Stimulated activated CD4-positive, alpha-beta T cell treated with anti-CD3 and anti-CD28 coated beads, Interleukin-15, amount 100 ng/mL, for 48 hours (primary cell): Measurements from ENCODE around the gene ARL13B.
"Not testable (repeated sequence)": the region's sequence is repeated elsewhere in the genome, so short reads cannot be mapped to it uniquely, and the experiment has no call there.

Experiments
- DNase-seq, 2 donors: peaks; one replicate each; pipeline ENCODE4 v3.0.0-alpha.2; 2020; ENCODE audit warnings: low read depth in 2 of 2

The ARL13B gene

GRCh38 chr3:94062513-94063404, 82.8 kb downstream of the ARL13B start, which contains the start of the genes DHFR2 and NSUN3:
DHFR2 (minus strand) TSS chr3:94062916; CDS start chr3:94061511, 1,405 bp downstream.
NSUN3 (plus strand) TSS chr3:94063061; CDS start chr3:94063127, 66 bp downstream.
- peak; percentile 70 to 72 for DNase-seq

GRCh38 chr3:94063496-94064119, 83.7 kb downstream of the ARL13B start:
- DNase-seq: no peak

DNA sequence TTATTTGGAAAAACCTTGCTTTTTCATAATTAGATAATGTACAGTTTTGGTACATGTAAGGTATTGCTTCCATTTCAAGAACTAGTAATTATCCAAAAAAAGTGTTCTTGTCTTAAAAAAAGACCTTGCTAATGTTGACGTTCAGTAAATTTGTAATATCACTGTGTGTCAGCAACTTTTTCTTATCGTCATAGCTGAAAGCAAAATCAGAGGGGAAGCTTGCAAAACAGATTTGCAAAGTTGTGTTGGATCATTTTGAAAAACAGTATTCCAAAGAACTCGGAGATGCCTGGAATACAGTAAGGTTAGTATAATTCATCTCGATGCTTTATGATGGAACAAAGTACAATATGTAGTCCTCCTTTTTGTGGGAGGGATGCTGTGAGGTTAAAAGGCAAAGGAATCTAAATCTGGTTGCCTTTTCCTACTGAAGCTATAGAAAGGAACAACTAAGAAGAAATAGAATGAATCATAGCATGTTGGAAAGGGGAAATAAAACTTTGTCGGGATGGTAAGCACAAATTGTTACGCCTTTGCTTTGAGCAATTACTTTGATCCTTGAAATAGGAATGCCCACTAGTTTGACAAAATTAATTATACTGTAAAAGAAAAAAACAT, 84.4 kb downstream of the ARL13B start:
- no peak for DNase-seq

GRCh38 chr3:94065122-94065521, 85.2 kb downstream of the ARL13B start:
- DNase-seq: no peak

DNA sequence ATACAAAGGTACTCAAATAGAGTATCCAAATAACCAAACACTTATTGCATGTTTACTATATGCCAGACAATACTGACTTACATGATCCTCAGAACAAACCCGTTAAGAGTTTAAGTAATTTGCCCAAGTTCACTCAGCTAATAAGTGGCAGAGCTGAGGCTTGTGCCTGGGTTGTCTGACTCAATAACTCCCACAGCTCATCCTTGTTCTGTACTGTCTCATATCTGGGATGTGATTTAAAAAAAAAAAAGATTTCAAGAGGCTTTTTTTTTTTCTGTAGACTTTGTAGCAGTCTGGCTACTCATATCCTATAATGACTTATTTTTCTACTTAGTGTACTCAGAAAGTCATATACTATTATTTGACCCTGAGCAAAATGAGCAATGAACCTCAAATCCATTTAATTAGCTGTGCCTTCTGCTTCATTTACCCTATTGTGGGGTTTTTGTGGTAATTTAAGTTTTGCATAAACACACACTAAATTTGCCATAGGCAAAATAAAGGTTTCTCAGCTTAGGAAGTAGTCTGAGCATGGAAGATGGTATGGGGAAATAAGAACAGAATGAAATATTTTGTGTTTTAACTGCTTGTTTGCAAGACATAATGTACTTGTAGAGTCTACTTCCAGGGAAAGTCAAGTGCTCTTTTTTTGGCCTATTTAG, 86.0 kb downstream of the ARL13B start:
- DNase-seq: no peak

- no peak for DNase-seq
Observed at GRCh38 chr3:94066506-94067500, 86.8 kb downstream of the ARL13B start.

- no peak for DNase-seq
Observed at GRCh38 chr3:94069194-94069813, 89.3 kb downstream of the ARL13B start.

DNA sequence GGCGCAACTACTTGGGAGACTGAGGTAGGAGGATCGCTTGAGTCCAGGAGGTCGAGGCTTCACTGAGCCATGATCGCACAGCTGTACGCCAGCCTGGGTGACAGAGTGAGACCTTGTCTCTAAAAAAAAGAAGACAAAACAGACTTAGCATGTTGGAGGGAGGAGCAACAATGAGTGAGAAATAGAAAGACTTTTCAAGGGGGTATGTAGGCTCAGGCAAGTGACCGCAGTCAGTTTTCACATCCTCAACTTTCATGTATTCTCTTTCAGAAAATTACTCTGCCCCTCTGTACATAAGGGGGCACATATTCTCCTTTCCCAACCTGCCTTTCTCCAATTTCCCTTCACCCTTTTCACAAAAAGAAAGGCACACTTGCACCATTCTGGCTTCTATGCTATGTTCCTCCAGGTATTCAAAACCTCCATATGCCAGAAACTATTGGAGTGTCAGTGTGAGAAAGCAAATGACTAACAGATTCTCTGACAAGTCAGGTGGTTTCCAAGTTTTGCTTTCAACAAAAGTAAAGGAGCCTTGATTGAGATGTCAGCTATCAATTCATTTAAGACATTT, 90.5 kb downstream of the ARL13B start:
- DNase-seq: no peak

DNA sequence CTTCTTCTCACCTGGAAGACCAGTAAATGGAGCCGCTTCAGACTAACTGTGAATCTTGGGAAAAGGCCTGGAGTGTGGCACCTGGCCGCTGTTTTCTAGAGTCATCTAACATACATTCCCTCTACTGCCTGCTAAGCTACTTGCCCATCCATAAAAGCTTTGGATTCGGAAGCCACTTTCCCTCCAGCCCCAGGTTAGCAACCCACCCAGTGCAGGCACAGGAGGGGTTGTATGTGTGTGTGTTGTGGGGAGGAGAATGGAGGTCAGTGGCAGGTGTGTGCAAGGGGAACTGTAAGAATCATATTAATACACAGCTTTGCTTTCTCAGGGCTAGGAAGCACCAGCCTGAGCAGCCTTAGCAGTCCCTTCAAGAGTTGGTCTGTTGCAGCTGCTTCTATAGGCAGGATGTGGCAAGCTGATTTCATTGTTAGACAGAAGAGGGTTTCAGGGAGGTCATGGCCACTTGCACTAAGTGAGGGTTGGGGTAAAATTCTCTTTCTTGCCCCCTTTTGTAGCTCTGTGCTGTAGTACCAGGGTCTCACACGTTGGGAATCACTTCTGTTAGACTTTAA, 91.8 kb downstream of the ARL13B start:
- no peak for DNase-seq

- no peak for DNase-seq
Observed at GRCh38 chr3:94076055-94076454, 96.1 kb downstream of the ARL13B start.

- DNase-seq: not testable (repeated sequence)
Observed at GRCh38 chr3:94080552-94080951, 100.6 kb downstream of the ARL13B start.

- no peak for DNase-seq
Observed at GRCh38 chr3:94081884-94082283, 101.9 kb downstream of the ARL13B start.

GRCh38 chr3:94082391-94082937, 102.5 kb downstream of the ARL13B start:
- no peak for DNase-seq

DNA sequence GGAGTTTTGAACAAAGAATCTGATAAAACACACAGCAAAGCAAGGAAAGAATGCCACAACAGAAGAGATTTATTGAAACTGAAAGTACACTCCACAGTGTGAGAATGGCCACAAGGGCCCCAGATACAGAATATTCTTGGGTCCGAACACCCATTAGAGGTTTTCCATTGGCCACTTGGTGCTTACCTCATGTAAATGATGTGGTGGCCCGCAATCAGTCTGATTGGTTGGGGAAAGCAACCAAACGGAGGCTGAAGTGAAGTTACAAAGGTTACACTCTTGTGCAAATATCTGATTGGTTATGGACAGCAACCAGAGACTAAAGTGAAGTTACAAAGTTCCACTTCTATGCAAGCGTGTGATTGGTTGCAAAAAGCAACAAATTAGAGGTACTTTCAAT, 103.3 kb downstream of the ARL13B start:
- DNase-seq: no peak

- no peak for DNase-seq
Observed at GRCh38 chr3:94089126-94089525, 109.2 kb downstream of the ARL13B start.

DNA sequence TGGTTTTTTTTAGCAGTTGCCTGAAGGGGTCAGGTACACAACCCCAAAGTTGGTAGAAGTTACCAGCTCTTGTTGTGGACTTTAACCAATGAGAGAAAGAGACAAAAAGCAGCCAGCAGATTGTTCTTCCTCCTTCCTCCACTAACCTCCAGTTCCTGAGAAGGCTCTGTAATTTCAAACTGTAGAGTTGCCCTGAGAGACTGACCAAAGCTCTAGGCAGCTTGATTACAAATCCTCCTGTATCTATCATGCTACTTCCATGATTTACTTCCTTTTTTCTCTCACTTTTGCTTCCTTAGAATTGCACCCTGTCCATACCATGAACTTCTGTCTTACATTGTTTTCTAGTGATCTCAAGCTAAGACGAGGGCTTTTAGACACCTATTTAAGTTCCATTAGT, 112.1 kb downstream of the ARL13B start:
- no peak for DNase-seq

GRCh38 chr3:94093151-94093550, 113.2 kb downstream of the ARL13B start:
- DNase-seq: no peak

DNA sequence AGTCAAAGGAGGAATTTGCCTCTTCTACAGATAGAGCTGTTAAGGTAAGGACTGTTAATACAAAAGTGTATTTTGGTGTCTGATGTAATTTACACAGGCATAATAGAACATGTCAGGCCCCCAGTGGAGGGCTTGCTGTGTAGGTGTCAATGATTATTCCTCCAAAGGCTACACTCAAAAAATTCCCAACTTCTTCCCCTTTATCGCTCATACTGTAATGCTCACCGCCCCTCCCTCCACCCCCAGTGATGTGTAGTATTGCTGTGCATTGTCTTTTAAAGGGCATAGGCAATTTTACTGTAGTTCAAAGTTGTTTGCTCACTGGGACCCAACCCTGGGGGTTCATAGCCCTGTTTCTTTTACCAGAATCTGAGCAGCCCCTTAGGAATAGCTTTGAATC, 115.2 kb downstream of the ARL13B start:
- no peak for DNase-seq

- no peak for DNase-seq
Observed at GRCh38 chr3:94098452-94098851, 118.5 kb downstream of the ARL13B start.
